Measurements from ENCODE around the gene OR4F6. TPM values are rescaled to one million over a fixed set of nuclear protein-coding genes. Genes with fewer than 3 reads are reported as not detected.
A peak's percentile ranks its signal among the peaks of the same experiment; 100 is the strongest.
"Not testable (repeated sequence)": the region's sequence is repeated elsewhere in the genome, so short reads cannot be mapped to it uniquely, and the experiment has no call there.

OR4F6 gene, protein sequence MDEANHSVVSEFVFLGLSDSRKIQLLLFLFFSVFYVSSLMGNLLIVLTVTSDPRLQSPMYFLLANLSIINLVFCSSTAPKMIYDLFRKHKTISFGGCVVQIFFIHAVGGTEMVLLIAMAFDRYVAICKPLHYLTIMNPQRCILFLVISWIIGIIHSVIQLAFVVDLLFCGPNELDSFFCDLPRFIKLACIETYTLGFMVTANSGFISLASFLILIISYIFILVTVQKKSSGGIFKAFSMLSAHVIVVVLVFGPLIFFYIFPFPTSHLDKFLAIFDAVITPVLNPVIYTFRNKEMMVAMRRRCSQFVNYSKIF
- total RNA-seq (2014; rRNA removed; shearing (Covaris generic)) = not detected in 2 replicates

- Histone ChIP-seq H3K27me3 (ENCODE audit: control insufficient read depth, insufficient read depth, low read length) (no peaks in the 10 kb centered on the region), H3K36me3 (replicated peaks; ENCODE audit: control insufficient read depth, insufficient read depth, low read length) (no peaks in the 10 kb centered on the region), H3K4me3 (ENCODE audit: insufficient read depth, low read depth, low read length) (no peak within 1 kb of the TSS)
- DNase-seq = no peak
Measured at GRCh38 chr15:101803209-101803608, at the start of gene OR4F6. TSS of gene OR4F6 (plus strand) at chr15:101803509. CDS start at chr15:101805720, 2,211 bp downstream.

GRCh38 chr15:101764669-101765339 is 38.5 kb upstream of the OR4F6 start:
- DNase-seq; H3K27me3 ChIP-seq (ENCODE audit: control insufficient read depth, insufficient read depth, low read length); H3K4me3 ChIP-seq (ENCODE audit: insufficient read depth, low read depth, low read length); H3K36me3 ChIP-seq (replicated peaks; ENCODE audit: control insufficient read depth, insufficient read depth, low read length): not testable (repeated sequence)

GRCh38 chr15:101765340-101765671 is 38.0 kb upstream of the OR4F6 start:
- DNase-seq; H3K27me3 ChIP-seq (ENCODE audit: control insufficient read depth, insufficient read depth, low read length); H3K36me3 ChIP-seq (replicated peaks; ENCODE audit: control insufficient read depth, insufficient read depth, low read length); H3K4me3 ChIP-seq (ENCODE audit: insufficient read depth, low read depth, low read length): not testable (repeated sequence)

DNA sequence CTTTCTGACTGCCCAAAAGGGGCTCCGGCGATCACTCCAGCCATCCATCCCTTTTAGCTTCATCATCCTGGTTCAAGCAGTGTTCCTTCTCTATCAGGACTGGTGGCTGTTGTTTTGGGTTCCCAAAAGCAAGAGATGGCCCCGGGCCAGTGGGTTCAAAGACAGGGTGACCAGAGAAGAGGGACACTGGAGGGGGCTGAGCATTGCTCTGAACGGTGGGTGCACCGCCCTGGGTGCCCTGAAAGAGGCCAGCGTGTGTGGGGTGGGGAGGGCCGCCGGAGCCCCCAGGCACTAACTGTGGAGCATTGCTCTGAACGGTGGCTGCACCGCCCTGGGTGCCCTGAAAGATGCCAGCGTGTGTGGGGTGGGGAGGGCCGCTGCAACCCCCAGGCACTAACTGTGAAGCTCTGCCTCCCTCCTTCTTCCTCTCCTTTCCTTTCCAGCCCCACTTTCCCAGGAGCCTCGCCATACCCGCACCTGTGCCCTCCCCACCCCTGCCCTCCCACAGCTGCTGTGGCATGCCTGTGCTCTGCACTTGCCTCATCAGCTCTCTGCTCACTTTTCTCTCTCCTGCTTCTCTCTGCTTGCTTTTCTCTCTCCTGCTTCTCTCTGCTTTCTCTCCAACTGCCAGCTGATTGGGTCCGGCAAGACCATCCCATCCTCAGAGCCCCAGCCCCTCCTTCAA is 37.4 kb upstream of the OR4F6 start:
- no peaks in the 10 kb centered on the region for H3K36me3 ChIP-seq (replicated peaks; ENCODE audit: control insufficient read depth, insufficient read depth, low read length)
- DNase-seq = no peak

DNA sequence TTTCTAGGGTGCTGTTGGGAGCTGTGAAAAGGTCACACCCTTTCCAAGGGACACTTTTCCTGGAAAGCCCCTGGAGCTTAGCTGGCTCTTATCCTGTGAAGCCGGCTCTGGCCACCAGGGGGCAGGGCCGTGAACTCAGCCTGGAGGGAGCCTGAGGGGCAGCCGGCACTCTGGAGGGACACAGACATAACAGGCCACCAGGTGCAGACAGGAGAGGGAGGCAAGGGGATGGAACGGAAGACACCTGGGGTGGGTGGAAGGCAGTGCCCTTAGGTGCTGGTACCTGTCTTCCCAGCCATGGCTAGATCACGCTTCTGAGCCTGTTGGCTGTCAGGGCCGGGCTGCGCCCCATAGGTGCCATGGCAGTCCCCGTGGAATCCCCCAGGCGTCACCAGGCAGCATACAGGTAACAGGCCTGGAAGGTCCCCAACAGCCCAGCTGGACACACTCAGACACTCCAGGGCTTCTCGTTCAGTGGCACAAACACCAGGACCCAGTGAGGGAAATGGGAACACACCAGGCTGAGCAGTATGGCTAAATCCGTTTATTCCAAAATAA is 36.1 kb upstream of the OR4F6 start:
- not testable (repeated sequence) for DNase-seq; H3K27me3 ChIP-seq (ENCODE audit: control insufficient read depth, insufficient read depth, low read length); H3K36me3 ChIP-seq (replicated peaks; ENCODE audit: control insufficient read depth, insufficient read depth, low read length); H3K4me3 ChIP-seq (ENCODE audit: insufficient read depth, low read depth, low read length)

More for the DNA sequence above, 37.4 kb upstream of the OR4F6 start:
- no peaks in the 10 kb centered on the region for H3K27me3 ChIP-seq (ENCODE audit: control insufficient read depth, insufficient read depth, low read length)
- no peak overlapping the region for H3K4me3 ChIP-seq (ENCODE audit: insufficient read depth, low read depth, low read length)

DNA sequence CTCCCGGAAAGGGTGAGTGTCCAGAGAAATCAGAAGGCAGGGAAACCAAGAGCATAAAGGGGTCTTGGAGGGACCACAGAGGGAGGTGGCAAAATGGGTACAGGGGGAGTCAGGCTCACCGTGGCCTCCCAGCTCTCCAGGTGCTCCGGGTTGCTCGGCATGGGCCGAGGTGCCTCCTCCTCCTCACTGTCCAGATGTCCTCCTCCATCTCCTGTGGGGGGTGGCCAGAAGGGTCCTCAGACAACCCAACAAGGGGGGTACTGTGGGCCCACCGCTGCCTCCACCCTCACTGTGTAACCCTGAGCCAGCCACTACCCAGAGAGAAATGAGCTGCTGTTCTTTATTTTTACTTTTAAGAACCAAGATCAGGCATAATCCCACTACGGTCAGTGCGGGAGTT is 30.4 kb upstream of the OR4F6 start:
- Histone ChIP-seq H3K36me3 (replicated peaks; ENCODE audit: control insufficient read depth, insufficient read depth, low read length) (no peaks in the 10 kb centered on the region), H3K4me3 (ENCODE audit: insufficient read depth, low read depth, low read length) (no peak overlapping the region)
- no peak for DNase-seq

DNA sequence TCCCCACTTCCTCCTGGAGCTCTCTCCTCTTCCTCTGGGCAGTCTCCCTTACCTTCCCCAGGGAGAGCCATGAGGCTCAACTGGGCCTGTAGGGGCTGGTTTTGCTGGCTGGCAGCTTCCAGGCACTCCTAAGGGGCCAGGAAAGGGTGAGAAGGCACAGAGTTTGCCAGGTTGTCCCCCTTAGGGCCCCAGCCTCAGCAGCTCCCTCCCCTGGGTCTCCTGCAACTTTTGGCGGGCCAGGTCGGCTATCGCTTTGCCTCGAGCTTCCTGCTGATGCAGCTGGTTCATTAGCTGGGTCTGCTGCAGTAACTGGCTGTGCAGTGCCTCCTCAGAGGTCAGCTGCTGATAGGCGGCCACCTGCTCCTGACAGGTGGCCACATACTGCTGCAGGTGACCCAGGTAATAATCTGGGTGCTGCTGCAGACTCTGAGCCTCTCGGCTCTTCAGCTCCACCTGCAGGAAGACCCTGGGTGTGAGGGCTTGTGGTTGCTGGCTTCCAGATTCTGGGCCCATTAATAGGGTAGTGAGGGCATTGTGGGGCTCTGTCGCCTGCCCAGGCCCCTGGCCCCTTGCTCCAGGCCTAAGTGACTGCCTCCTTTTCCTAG is 29.7 kb upstream of the OR4F6 start:
- Histone ChIP-seq H3K4me3 (ENCODE audit: insufficient read depth, low read depth, low read length) (peak overlapping the region; percentile 10; the same call in 1 of the 2 replicates), H3K36me3 (replicated peaks; ENCODE audit: control insufficient read depth, insufficient read depth, low read length) (no peaks in the 10 kb centered on the region), H3K27me3 (ENCODE audit: control insufficient read depth, insufficient read depth, low read length) (no peaks in the 10 kb centered on the region)
- DNase-seq = peak; percentile 68

More for the DNA sequence above, 30.4 kb upstream of the OR4F6 start:
- H3K27me3 ChIP-seq (ENCODE audit: control insufficient read depth, insufficient read depth, low read length) = no peaks in the 10 kb centered on the region

- no peaks in the 10 kb centered on the region for H3K36me3 ChIP-seq (replicated peaks; ENCODE audit: control insufficient read depth, insufficient read depth, low read length)
- no peak overlapping the region for H3K4me3 ChIP-seq (ENCODE audit: insufficient read depth, low read depth, low read length)
- DNase-seq = no peak
- no peaks in the 10 kb centered on the region for H3K27me3 ChIP-seq (ENCODE audit: control insufficient read depth, insufficient read depth, low read length)
Measured at GRCh38 chr15:101775136-101775535, 28.2 kb upstream of the OR4F6 start.

DNA sequence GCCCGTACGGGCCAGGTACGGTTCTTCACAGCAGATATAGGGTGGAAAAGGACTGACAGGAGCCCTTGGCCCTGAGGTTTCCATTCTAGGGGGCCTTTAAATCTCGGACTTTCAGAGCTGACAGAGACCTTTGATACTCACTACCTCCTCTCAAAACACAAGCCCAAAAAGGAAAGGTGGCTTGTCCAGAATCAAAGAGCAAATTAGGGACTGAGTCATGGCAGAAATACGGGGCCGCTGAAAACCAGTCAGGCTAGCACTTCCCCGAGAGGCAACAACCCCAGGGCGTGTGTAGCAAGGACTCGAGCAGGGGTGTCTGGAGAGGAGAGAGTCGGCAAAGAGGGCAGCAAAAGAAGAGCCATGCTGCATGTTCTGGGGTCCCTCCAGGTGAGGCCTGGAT is 24.7 kb upstream of the OR4F6 start:
- not testable (repeated sequence) for H3K27me3 ChIP-seq (ENCODE audit: control insufficient read depth, insufficient read depth, low read length); DNase-seq; H3K4me3 ChIP-seq (ENCODE audit: insufficient read depth, low read depth, low read length); H3K36me3 ChIP-seq (replicated peaks; ENCODE audit: control insufficient read depth, insufficient read depth, low read length)

- H3K4me3 ChIP-seq (ENCODE audit: insufficient read depth, low read depth, low read length); H3K36me3 ChIP-seq (replicated peaks; ENCODE audit: control insufficient read depth, insufficient read depth, low read length); DNase-seq; H3K27me3 ChIP-seq (ENCODE audit: control insufficient read depth, insufficient read depth, low read length): not testable (repeated sequence)
Measured at GRCh38 chr15:101780225-101780624, 23.1 kb upstream of the OR4F6 start.

DNA sequence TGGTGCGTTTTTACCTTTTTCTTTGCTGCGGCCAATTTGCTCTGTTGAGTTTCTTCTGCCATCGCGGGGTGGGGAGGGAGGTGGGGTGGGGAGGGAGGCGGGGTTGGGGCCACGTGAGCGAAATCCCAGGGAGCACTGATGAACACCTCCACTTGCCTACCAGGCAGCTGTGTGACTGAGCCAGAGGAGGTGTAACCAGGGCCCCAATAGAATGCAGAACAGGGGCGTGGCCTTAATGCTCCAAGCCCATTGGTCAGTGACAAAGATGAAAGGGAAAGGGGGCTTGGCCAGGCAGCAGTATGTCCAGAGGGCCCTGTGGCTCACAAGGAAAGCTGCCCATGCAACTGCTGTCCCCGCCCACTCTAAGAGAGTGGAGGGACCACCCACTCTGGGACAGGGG is 21.4 kb upstream of the OR4F6 start:
- Histone ChIP-seq H3K4me3 (ENCODE audit: insufficient read depth, low read depth, low read length) (no peak overlapping the region), H3K27me3 (ENCODE audit: control insufficient read depth, insufficient read depth, low read length) (no peaks in the 10 kb centered on the region)
- DNase-seq = peak; percentile 55

GRCh38 chr15:101784644-101785043 is 18.7 kb upstream of the OR4F6 start:
- H3K36me3 ChIP-seq (replicated peaks; ENCODE audit: control insufficient read depth, insufficient read depth, low read length) = no peaks in the 10 kb centered on the region
- DNase-seq = no peak
- H3K4me3 ChIP-seq (ENCODE audit: insufficient read depth, low read depth, low read length) = no peak overlapping the region
- H3K27me3 ChIP-seq (ENCODE audit: control insufficient read depth, insufficient read depth, low read length) = no peaks in the 10 kb centered on the region

More for the DNA sequence above, 21.4 kb upstream of the OR4F6 start:
- H3K36me3 ChIP-seq (replicated peaks; ENCODE audit: control insufficient read depth, insufficient read depth, low read length) = no peaks in the 10 kb centered on the region

DNA sequence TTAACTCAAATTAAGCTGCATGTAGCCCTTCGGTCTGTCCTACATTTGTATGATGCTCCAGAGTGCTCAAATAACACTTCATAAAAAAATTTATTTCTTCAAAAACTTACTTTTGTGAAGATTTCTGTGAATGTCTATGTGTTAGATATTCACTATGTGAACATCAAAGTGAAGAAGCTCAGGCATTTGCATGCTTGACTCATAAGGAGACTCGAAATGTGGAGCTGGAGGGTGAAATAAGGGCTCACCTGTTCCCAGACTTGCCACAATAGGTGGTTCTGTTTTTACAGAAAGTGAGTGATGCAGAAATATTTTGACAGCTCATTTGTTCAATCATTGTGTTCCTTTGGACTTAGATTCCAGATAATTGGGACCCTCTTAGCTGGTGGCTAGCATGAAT is 16.9 kb upstream of the OR4F6 start:
- H3K36me3 ChIP-seq (replicated peaks; ENCODE audit: control insufficient read depth, insufficient read depth, low read length); H3K27me3 ChIP-seq (ENCODE audit: control insufficient read depth, insufficient read depth, low read length); H3K4me3 ChIP-seq (ENCODE audit: insufficient read depth, low read depth, low read length); DNase-seq: not testable (repeated sequence)

DNA sequence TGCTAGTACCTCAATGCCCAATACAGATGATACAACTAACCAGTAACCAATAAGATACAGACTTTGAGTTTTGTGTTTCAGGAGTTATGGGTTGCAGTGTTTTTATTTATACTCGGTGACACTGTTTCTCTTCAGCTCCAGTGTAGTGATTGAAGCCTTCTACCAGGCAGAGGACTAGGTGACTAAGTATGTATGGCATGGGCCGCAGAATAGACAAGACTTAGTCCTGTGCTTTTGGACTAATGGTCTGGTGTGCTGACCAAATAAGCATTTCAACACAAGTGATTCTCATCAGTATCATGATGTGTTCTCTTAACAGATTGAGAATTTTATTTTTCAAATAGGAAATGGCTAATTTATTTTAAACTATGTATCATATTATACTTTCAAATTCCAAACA is 15.3 kb upstream of the OR4F6 start:
- not testable (repeated sequence) for H3K36me3 ChIP-seq (replicated peaks; ENCODE audit: control insufficient read depth, insufficient read depth, low read length); DNase-seq; H3K27me3 ChIP-seq (ENCODE audit: control insufficient read depth, insufficient read depth, low read length); H3K4me3 ChIP-seq (ENCODE audit: insufficient read depth, low read depth, low read length)

Data from H7 (cell line).